Measurements from ENCODE around the gene LDLRAP1.

GRCh38 chr1:25550155-25550506 is 6.7 kb downstream of the LDLRAP1 start:
- no peak for TF ChIP-seq CTCF (IDR thresholded peaks at IDR 0.05; ENCODE audit: insufficient read depth, low read depth, low read length)
- no peak for TF ChIP-seq EZH2 (IDR thresholded peaks at IDR 0.05; ENCODE audit: insufficient read depth, low read length)

Measured in astrocyte (in vitro differentiated cells and primary cell).